ENCODE results near the gene FAM110C.

DNA sequence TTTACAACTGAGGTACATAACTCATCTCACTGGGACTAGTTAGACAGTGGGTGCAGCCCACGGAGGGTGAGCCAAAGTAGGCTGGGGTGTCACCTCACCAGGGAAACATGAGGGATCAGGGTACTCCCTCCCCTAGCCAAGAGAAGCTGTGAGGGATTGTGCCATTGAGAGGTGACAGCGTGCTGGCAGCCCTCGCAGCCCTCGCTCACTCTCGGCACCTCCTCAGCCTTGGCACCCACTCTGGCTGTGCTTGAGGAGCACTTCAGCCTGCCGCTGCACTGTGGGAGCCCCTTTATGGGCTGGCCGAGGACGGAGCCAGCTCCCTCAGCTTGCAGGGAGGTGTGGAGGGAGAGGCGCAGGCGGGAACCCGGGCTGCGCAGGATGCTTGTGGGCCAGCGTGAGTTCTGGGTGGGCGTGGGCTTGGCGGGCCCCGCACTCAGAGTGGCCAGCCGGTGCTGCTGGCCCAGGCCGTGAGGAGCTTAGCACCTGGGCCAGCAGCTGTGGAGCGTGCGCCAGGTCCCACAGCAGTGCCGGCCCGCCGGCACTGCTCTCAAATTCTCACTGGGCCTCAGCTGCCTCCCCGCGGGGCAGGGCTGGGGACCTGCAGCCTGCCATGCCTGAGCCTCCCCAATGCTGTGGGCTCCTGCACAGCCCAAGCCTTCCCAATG is 44.5 kb upstream of the FAM110C start:
- TF ChIP-seq ZNF565 (CRISPR knock-in tag; conservative IDR thresholded peaks at IDR 0.05; ENCODE audit: low read depth): no peak
- no peak for TF ChIP-seq RARB (CRISPR knock-in tag; IDR thresholded peaks at IDR 0.05)
- TF ChIP-seq ZFP3 (CRISPR knock-in tag; IDR thresholded peaks at IDR 0.05): no peak
- TF ChIP-seq ISL1 (CRISPR knock-in tag; IDR thresholded peaks at IDR 0.05): no peak
- no peak for TF ChIP-seq PPARA (CRISPR knock-in tag; IDR thresholded peaks at IDR 0.05; ENCODE audit: borderline replicate concordance)
- TF ChIP-seq ZNF70 (CRISPR knock-in tag; IDR thresholded peaks at IDR 0.05): no peak

Measured in SK-N-SH treated with all-trans-retinoic acid at 6 μM for 48 hours (cell line).